GM21515 (cell line): ENCODE results near the gene ANKRD36C.
"Not testable (repeated sequence)": the region's sequence is repeated elsewhere in the genome, so short reads cannot be mapped to it uniquely, and the experiment has no call there.

Experiments used
- ATAC-seq: cut with Tn5 transposase; IDR thresholded peaks from one replicate; pipeline ENCODE4 v1.9.1; 2021; ENCODE audit not compliant: unreplicated experiment

The ANKRD36C gene

DNA sequence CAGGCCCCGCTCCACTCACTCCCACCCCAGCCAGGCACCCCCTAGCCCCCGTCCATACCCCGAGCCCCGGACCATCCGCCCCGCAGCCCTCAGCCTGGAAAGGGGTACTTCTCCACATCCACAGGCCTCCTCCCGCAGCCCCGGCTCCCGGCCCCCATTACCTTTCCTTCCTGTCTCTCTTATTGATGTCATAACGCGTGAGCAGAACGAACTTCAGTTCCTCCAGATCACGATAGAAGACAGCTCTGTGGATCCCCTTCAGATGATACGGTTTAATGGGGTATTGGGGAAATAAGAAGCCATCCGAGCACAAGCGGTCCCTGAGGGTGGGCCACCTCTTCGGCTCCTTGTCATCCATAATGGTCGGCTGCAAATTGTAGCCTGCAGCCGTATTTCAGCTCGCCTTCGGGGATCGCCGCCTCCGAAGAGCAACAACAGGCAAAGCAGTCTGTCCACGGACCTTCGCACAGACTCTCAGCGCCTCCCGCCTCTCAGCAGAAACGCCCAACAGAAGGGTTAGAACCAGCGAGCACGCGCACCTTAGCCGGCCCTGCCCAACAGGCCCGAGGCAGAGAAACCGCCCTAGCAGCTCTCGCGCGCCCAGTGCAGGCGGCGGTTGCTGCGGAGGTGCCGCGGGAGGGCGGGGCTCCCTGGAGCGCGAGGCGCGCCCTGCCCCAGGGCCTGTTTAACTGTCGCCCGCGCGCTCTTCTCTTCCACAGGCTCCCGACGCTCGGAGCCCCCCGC lies at the start of gene ANKRD36C:
Gene ANKRD36C (minus strand): TSS at position 474 of the 744 bp plus-strand sequence. CDS start 116 bp downstream, at position 358.
- peak; percentile 91 for ATAC-seq

DNA sequence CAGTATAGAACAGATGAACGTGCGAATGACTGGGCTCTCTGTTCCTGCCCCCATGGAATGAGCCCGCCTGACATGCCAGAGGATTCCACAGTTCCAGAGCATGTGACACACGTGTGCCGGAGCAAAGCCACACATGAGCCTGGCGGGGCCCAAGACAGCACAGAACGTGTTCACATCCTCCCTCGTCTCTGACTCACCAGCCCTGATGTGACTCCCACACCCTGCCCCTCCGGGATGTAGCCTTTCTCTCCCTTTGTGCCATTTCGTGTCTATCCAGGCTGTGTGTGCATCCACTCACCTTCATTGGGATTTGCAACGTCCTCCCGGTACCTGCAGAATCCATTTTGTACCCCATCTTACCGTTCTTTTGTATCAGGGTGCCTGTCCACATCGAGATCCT lies 43.9 kb upstream of the ANKRD36C start:
- not testable (repeated sequence) for ATAC-seq

DNA sequence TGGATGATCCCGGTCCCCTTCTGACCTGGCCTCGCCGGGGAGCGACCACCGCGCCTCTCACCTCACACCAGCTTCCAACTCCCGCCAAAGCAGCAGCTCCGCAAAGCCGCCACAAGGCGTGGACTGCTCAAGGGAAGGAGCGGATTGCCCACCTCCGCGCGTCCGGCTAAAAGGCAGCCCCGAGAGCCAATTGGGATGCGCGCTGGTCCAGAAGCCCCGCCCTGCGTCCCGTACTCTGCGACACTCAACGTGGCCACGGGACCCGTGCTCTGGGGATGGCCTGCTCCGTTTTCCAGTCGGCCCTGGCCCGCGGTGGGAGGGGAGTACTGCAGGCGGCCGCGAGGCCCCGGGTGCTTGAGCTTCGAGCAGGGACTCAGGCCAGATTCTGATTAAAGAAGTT lies 43.2 kb upstream of the ANKRD36C start, which contains the start of gene GPAT2:
Gene GPAT2 (minus strand): TSS at position 125 of the 400 bp plus-strand sequence. CDS start 2,557 bp downstream, outside the sequence.
- not testable (repeated sequence) for ATAC-seq

DNA sequence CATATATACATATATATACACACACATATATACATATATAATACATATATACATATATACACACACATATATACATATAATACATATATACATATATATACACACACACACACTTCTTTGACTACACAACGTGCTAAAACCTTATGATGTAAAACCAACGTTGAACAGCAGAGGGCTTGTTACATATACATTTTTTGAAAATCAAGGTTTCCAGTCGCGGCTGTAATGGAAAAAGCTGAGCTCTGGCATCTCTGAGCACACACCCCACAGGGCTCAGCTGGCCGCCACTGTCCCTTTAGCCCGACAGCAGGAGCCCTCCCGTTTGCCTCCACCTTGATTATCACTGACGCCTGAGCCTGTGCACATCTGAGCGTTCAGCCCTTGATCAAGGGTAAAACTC lies 42.4 kb upstream of the ANKRD36C start:
- not testable (repeated sequence) for ATAC-seq

DNA sequence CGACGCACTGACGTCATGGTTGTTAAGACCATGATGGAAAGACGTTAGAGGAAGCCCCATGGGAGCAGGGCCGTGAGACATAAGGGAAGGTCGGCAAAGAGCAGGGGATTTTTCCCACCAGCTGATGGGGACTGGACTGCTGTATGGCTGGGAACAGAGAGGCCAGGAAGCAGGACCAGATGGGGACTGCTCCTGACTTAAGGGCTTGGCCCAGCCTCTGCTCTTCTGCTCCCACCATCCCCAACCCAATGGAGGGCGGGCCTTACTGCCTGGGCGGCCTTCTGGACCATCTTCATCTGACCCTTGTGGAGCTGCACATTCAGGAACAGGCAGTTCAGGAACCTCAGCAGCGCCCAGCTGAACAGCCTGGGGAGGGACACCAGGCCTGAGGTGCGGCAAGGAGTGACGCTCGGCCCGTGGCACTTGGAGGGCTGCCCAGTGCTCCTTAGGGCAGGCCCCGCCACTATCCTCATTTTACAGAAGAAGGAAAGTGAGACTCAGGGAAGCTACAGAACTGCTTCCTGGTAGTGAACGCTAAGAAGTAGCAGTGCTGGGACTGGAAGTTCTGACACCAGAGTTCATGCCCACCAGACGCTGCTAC lies 36.2 kb upstream of the ANKRD36C start:
- ATAC-seq = not testable (repeated sequence)

DNA sequence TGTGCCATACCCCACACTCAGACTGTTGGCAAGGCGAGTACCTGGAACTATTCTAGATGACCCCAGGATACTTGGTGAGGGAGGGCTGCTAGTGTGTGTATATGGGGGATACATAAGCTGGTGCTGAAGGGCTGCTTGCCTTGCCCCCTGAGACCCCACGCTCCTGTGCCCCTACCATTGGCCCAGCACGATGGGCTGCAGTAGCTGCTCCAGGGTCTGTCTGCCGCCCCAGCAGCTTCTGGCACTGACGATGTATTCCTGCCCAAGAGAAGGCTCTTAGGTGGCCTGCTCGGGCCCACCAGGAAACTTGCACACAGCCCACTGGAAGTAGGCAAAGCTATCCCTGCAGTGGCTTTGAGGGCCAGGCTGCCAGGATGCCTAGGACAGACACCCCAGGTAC lies 34.1 kb upstream of the ANKRD36C start:
- ATAC-seq = not testable (repeated sequence)

DNA sequence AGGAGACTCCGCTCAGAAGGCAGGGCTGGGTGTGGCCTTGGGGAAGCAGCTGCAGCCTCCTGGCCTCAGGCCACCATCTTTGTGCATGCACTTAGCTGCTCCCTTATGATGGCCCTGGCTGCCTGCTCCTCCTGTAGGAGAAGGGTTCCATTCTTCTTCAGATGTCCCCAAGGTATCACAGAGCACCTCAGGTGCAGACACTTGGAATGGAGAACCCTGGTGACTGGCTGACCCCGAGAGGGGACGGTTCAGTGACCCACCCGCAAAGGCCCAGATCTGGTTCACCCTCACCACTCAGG lies 33.5 kb upstream of the ANKRD36C start:
- ATAC-seq = no peak

DNA sequence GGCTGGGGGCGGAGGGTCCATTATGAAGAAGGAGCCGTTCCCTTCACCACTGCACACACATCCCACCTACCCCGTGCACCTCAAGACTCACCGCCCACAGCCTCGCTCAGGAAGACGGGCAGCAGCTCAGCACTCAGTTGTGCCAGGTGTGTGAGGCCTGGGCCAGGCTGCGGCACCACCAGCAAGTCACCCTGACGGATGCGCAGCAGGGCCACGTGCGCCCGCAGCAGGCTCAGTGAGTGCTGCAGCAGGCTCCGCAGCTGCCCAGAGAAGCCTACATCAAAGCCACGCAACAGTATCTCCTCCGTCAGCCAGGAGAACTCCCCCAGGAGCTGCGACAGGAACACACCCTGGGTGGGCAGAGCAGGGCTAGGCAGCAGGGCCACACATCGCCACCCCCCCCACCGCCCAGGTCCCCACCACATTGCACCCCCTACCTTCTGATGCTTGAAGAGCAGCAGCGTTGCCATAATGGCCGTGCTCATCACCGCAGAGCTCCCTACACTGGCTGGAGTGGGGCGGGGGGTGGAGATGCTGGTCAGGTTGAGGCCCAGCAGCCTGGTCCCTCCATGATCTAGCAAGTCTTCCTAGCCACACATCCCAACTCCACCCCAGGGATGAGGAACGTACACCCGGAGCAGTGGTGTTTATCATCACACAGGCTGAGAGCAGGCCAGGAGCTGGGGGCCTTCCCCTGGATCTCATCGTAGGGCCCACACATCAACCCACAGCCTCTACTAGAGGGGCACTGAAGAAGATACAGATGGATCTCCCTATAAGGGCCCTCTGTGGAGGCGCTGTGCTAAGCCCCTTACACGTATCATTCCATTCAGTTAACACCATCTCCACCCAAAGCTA lies 32.9 kb upstream of the ANKRD36C start:
- ATAC-seq = no peak

DNA sequence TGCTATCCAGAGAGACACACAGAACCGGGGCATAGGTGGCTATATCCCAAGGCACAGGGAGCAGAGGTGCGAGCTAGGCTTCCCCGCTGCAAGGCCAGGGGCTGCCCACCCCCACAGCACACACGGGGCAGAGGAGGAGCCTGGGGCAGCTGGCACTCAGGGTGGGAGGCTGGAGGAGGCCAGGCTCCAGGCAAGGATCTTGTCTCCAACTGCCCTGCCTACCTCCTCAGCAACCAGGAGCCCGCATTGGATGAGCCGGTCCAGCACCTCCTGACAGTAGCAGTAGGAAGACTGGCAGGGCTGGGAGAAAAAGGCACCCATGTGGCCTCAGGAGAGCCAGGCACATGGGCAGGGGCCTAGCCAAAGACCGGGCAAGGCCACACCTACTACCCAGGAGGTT lies 32.1 kb upstream of the ANKRD36C start:
- ATAC-seq = not testable (repeated sequence)

DNA sequence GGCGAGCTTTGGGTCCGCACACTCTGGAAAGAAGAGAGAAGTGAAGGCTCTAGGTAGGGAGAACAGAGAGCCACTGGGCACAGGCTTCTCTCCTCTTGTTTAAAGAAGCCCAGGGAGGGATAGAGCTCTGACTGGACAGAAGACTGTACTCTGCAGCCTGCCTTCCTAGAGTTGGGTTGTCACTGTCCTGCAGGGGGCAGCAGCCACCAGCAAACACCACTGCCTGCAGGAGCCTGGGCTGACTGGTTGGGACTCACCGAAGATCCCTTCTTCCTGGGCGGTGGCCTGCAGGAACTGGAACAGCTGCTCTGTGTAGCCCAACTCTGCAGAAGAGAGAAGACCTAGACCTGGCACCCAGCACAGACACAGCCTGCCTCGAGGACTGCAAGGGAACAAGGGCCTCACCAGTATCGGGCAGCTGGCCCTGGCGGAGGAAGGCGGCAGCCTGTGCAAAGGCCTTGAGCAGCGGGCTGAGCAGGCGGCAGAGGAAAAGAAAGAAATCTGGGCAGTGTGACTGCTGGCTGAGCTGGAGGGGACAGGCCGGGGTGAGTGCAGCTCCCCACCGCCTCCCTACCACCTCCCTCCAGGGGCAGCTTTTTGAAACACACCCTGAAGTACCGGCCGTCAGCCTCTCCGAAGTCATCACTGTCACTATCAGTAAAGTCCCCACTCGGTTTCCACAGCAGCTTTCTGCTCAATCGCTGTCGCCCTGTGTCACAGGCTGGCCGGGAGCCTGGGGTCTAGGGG lies 31.2 kb upstream of the ANKRD36C start:
- ATAC-seq = peak; percentile 74

DNA sequence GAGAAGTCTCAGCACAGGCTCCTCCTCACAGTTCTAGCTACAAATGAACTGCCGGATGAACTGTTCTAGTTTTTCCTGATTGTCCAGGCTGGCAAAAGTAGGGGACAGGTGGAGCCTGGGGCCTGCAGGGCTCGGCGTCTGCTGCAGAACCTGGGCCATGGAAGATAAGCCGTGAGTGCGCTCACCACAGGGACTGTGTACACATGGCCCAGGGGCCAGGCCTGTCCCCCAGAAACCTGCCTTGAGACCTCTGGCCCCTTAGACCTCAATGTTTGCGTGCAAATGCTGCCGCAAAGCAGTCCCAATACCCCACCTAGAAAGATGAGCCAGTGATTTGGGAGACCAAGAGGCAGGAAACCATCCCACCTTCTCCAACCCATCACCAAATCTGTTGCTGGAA lies 30.5 kb upstream of the ANKRD36C start:
- ATAC-seq = not testable (repeated sequence)

DNA sequence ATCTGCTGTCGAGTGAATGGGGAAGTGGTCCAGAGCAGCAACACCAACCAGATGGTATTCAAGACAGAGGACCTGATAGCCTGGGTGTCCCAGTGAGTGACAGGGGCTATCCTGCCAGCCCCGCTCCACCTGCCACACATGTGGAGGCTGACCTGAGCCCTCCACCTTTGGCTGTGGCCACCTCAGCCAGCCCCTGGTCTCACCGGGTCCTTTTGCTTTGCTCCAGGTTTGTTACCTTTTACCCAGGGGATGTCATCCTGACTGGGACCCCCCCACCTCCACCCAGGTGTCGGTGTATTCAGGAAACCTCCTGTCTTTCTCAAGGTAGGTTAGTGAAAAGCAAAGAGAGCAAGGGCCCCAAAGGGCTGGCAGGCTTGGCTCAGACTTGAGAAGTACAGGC lies 29.5 kb upstream of the ANKRD36C start:
- not testable (repeated sequence) for ATAC-seq

DNA sequence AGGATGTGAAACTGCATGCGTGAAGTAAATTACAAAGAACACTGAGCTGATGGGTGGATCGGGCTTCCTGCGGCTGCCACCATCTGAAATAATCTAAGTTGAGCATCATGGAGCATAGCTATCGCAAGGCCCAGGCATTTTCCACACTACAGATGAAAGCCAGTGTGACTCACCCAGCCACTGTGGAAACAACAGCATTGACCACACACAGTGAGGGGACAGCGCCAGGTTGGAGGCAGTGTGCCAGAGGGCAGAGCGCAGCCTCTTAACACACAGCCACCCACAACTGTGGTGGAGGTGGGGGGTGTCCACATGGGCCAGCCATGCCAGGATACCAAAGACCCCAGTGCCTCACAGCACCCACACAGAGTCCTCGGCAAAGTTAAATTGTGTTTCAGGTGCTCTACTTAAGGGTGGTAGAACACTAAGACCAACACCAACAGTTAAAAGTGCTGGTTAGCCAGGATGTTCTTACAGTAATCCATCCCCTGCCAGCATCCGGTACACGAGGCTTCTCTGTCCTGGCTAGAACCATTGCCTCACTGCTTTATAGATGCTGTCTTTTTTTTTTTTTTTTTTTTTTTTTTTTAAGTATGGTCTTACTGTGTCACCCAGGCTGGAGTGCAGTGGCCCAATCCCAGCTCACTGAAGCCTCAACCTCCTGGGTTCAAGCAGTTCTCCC lies 28.4 kb upstream of the ANKRD36C start:
- not testable (repeated sequence) for ATAC-seq

DNA sequence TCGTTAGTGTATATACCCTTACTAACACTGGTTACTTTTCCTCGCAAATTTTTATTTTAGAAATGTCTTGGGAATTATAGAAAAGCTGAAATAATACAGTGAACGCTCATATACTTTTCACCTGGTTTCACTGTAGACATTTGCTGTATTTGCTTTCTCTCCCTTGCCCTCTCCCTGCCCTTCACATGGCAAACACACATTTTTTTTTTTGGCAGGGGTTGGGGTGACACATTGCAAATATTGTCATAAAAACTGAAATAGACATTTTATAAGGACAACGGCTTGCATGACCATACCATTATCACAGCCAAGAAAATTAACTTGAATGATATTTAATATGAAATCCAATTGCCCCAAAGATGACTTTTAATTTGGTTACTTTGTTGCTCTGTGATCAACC lies 24.7 kb upstream of the ANKRD36C start:
- not testable (repeated sequence) for ATAC-seq

DNA sequence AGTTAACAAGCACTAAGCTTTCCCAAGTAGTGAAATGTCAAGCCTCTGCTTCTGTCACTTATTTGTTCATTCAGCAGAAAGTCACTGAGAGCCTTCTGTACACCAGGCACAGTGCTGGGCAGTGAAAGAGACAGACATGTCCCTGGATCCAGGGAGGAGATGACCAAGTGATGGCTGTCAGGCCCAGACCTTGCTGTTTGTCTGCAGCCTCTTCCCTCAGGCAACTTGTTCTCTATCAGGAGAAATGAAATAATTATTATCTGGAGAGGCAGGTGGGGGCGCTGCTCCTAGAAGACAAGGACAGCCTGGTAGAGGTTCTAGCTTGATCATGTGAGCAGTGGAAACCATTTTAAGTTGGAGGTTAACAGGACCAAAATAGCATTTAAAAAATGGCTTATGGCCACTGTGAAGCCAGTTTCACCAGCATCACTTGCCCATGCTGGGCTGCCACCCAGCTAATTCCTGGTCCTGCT lies 21.2 kb upstream of the ANKRD36C start:
- ATAC-seq = not testable (repeated sequence)

DNA sequence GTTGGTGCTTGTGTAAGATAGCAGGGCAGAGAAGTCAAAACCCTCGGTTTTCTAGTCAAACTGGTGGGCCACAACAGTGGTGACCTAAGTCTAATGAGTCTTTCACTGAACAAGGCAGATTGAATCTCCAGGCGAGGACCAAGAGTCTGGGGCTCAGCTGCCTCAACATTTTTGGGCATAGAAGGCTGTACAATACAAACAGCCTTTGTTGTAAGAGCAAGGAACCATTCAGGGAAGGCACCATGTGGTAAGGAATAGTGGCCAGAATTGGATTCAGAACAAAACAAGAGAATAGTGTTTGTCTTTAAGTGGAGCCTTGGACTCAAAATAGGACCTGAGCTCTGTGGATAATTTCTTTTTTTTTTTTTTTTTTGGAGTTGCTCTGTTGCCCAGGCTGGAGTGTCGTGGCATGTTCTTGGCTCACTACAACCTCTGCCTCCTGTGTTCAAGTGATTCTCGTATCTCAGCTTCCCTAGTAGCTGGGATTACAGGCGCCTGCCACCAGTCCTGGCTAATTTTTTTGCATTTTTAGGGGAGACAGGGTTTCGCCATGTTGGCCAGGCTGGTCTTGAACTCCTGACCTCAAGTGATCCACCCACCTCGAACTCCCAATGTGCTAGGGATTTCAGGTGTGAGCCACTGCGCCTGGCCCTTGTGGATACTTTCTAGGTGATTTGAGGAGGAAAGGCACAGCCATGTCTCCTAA lies 20.6 kb upstream of the ANKRD36C start:
- ATAC-seq = not testable (repeated sequence)

DNA sequence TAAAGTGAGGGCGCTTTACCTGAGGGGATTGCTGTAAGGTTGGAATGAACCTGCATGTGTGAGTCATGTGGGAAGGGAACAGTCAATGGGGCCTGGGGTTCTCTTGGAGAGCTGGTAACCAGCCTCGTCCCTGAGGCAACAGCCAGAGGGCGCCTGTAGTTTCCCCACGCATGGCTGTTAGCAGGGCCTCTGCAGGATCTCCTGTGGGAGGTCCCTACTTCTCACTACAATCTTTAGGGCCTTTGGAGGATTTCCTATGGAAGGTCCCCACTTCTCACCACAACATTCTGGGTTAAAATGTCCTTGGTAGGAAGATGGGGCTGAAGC lies 19.5 kb upstream of the ANKRD36C start:
- peak; percentile 14 for ATAC-seq

DNA sequence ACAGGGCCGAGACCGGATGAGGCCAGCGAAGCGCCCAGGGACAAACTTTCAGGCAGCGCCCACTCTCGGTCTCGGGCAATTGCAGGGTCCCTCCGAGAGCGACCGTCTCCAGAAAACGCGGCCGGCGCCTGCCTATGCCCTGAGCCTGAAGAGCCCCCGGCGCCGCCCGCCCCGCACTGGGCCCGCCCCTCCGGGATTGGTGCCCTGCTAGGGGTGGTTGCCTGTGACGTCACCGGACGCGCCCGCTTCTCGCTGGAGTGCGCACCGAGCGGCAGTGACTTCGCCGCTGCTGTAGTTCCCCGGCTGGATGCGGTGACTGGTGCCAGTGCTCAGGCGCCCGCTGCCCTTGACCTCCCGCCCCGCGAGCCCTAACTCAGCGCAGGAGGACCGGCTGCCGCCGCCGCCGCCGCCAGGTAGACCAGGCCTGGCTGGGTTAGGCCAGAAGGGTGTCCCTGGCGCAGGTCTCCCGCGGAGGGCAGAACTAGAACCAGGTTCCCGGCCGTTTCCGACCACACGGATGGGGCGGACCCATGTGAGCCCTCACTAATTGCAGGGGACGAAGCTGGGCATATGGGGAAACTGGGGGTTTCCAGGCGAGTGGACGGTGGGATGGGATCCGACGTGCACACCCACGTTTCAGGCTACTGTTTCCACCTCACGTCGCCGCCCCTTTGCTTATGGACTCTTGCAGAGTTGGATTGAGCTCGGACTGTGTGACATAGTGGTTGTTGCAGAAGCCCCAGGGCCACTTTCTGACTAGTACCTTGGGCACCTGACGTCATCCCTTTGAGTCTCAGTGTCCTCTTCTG lies 18.9 kb upstream of the ANKRD36C start:
- peak; percentile 97 for ATAC-seq

DNA sequence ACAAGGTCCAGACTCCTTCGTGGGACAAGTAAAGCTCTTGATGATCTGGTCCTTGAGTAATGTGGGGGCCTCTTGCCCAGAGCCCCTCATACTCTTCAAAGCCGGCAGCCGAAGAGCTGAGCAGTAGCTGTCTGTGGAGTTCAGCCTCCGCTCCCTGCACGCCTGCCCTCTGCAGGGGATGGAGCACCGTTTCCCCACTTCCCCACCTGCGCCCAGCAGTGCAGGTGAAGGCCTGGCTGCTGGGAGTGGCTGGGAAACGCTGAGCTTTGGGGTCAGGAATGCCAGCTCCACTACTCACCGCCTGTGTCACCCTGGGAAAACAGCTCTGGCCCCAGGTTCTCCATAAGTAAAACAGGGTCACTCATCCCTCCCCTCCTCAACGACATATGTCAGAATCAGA lies 18.2 kb upstream of the ANKRD36C start:
- ATAC-seq = not testable (repeated sequence)
